ENCODE results near the gene KRT79. TPM values are rescaled to one million over a fixed set of nuclear protein-coding genes. Genes with fewer than 3 reads are reported as not detected.

KRT79 gene
- total RNA-seq, result 0.72 TPM in 1 of 2 replicates, not detected in the other

GRCh38 chr12:52833922-52834726, at the start of gene KRT79:
TSS of gene KRT79 (minus strand) at chr12:52834311. CDS start at chr12:52834260, 51 bp downstream.

GRCh38 chr12:52848661-52849255, 14.6 kb upstream of the KRT79 start, which contains the start of gene KRT78:
TSS of gene KRT78 (minus strand) at chr12:52848994. CDS start at chr12:52848930, 64 bp downstream.

GRCh38 chr12:52813885-52814709, 20.0 kb downstream of the KRT79 start, which contains the start of gene KRT4:
TSS of gene KRT4 (minus strand) at chr12:52814116. CDS start at chr12:52814058, 58 bp downstream.

GRCh38 chr12:52795694-52796428, 38.2 kb downstream of the KRT79 start, which contains the start of gene KRT3:
TSS of gene KRT3 (minus strand) at chr12:52796117. CDS start at chr12:52796042, 75 bp downstream.

GRCh38 chr12:52776913-52777395, 57.2 kb downstream of the KRT79 start, which contains the start of gene KRT76:
TSS of gene KRT76 (minus strand) at chr12:52777345. CDS start at chr12:52777291, 54 bp downstream.

Small RNA genes lying within 50 kb of the gene (small RNA-seq; reads per million reads assigned to genes)
- not detected for gene AC107016.2 (ENCODE audit: low replicate concordance)

Other genes with a start within 250 kb of the KRT79 start
- gene KRT72, start 232.8 kb downstream of the KRT79 start, total RNA-seq, result not detected in 2 replicates
- gene KRT73, start 215.8 kb downstream of the KRT79 start, total RNA-seq, result not detected in 2 replicates
- gene KRT2, start 182.1 kb downstream of the KRT79 start, total RNA-seq, result not detected in 2 replicates
- not detected in 2 replicates for gene KRT1, start 153.9 kb downstream of the KRT79 start, total RNA-seq
- gene KRT77, start 130.8 kb downstream of the KRT79 start, total RNA-seq, result not detected in 2 replicates
- not detected in 2 replicates for gene KRT76, start 57.0 kb downstream of the KRT79 start, total RNA-seq
- not detected in 2 replicates for gene KRT3, start 38.2 kb downstream of the KRT79 start, total RNA-seq
- 0.14 TPM in 1 of 2 replicates, not detected in the other for gene KRT4, start 20.2 kb downstream of the KRT79 start, total RNA-seq
- not detected in 2 replicates for gene KRT78, start 14.7 kb upstream of the KRT79 start, total RNA-seq
- 217 and 272 TPM in 2 replicates for gene KRT8, start 70.8 kb upstream of the KRT79 start, total RNA-seq
- 1,776 and 1,872 TPM in 2 replicates for gene KRT18, start 114.8 kb upstream of the KRT79 start, total RNA-seq
- 649 and 1,935 TPM in 2 replicates for gene EIF4B, start 172.1 kb upstream of the KRT79 start, total RNA-seq
- 33.7 and 50.1 TPM in 2 replicates for gene TNS2, start 215.8 kb upstream of the KRT79 start, total RNA-seq
- gene SPRYD3, start 245.1 kb upstream of the KRT79 start, total RNA-seq, result 19.9 and 35.5 TPM in 2 replicates